Kasumi-1 (cell line): ENCODE measurements around the gene RBM15.

Experiments used
- DNase-seq, 2 experiments: peaks; one replicate each; lab custom pipeline; 2025; lab: John Stamatoyannopoulos, UW

The RBM15 gene

GRCh38 chr1:110319332-110320167 lies 19.6 kb upstream of the RBM15 start:
- DNase-seq, result no peak

GRCh38 chr1:110320168-110320518 lies 19.0 kb upstream of the RBM15 start:
- DNase-seq, result no peak

- no peak for DNase-seq
Measured at GRCh38 chr1:110321045-110321444, 18.1 kb upstream of the RBM15 start.

- no peak for DNase-seq
Measured at GRCh38 chr1:110321846-110322245, 17.3 kb upstream of the RBM15 start.

- DNase-seq, result no peak
Measured at GRCh38 chr1:110324667-110325066, 14.5 kb upstream of the RBM15 start.

- DNase-seq, result no peak
Measured at GRCh38 chr1:110326826-110327225, 12.4 kb upstream of the RBM15 start.

GRCh38 chr1:110328274-110328673 lies 10.9 kb upstream of the RBM15 start:
- peak; percentile 40 to 48 for DNase-seq

GRCh38 chr1:110328700-110329099 lies 10.5 kb upstream of the RBM15 start:
- no peak for DNase-seq

GRCh38 chr1:110335265-110335664 lies 3.9 kb upstream of the RBM15 start:
- DNase-seq, result no peak

- no peak for DNase-seq
Measured at GRCh38 chr1:110336300-110337039, 2.7 kb upstream of the RBM15 start.

- peak; percentile 49 to 56 for DNase-seq
Measured at GRCh38 chr1:110337704-110338308, 1.4 kb upstream of the RBM15 start.

- DNase-seq, result peak; percentile 89 to 91
Measured at GRCh38 chr1:110338309-110338885, 780 bp upstream of the RBM15 start.

GRCh38 chr1:110339407-110340206 lies 430 bp downstream of the RBM15 start:
- DNase-seq, result peak; percentile 65

GRCh38 chr1:110340207-110340468 lies 961 bp downstream of the RBM15 start:
- DNase-seq, result no peak

- no peak for DNase-seq
Measured at GRCh38 chr1:110341146-110341871, 2.1 kb downstream of the RBM15 start.

GRCh38 chr1:110341872-110342331 lies 2.7 kb downstream of the RBM15 start:
- no peak for DNase-seq

- no peak for DNase-seq
Measured at GRCh38 chr1:110343249-110343648, 4.1 kb downstream of the RBM15 start.

- DNase-seq, result no peak
Measured at GRCh38 chr1:110344152-110344551, 5.0 kb downstream of the RBM15 start.

- DNase-seq, result no peak
Measured at GRCh38 chr1:110345480-110345879, 6.3 kb downstream of the RBM15 start.

GRCh38 chr1:110346690-110347089 lies 7.5 kb downstream of the RBM15 start:
- no peak for DNase-seq

GRCh38 chr1:110347182-110347893 lies 8.2 kb downstream of the RBM15 start:
- DNase-seq, result no peak
